Astrocyte of the spinal cord (primary cell): ENCODE measurements around the gene SMAD2.
A peak's percentile ranks its signal among the peaks of the same experiment; 100 is the strongest.

Source experiments
- DNase-seq: peaks from one replicate; pipeline ENCODE4 v3.0.0; 2011; ENCODE audit warnings: low read depth, low spot score
- H3K4me3 ChIP-seq: 2 replicates; pipeline ENCODE4 v1.5.1; 2011; ENCODE audit warnings: low read depth, mild to moderate bottlenecking, low read length, moderate library complexity
- CTCF ChIP-seq: IDR thresholded peaks from 2 replicates; pipeline ENCODE4 v1.5.1; 2012; ENCODE audit warnings: low read depth, mild to moderate bottlenecking, low read length, inconsistent platforms
- in situ Hi-C: cut with HindIII; loops from 2 replicates; pipeline ENCODE4 v1.10.0; 2017; ENCODE audit warnings: low sequenced_read_pairs

SMAD2 gene

GRCh38 chr18:47930199-47930930 is at the start of gene SMAD2:
TSS of gene SMAD2 (minus strand) at chr18:47930659. CDS start at chr18:47896756, 33,903 bp downstream.
- peak; percentile 71 for DNase-seq
- in situ Hi-C loops: no loop called here
- peak within 1 kb of the TSS; percentile 83 for H3K4me3 ChIP-seq
- TF ChIP-seq CTCF: no peak

GRCh38 chr18:47979611-47980200 is 49.2 kb upstream of the SMAD2 start:
- no peak for DNase-seq
- in situ Hi-C loops: no loop called here
- TF ChIP-seq CTCF: no peak
- no peak overlapping the region for H3K4me3 ChIP-seq

GRCh38 chr18:47978603-47979002 is 48.1 kb upstream of the SMAD2 start:
- in situ Hi-C loops: no loop called here
- no peak overlapping the region for H3K4me3 ChIP-seq
- DNase-seq: no peak
- TF ChIP-seq CTCF: no peak

- no peak for TF ChIP-seq CTCF
- DNase-seq: no peak
- H3K4me3 ChIP-seq: no peak overlapping the region
- in situ Hi-C loops: no loop called here
Measured at GRCh38 chr18:47978141-47978540, 47.7 kb upstream of the SMAD2 start.

GRCh38 chr18:47975701-47976100 is 45.2 kb upstream of the SMAD2 start:
- in situ Hi-C loops: no loop called here
- TF ChIP-seq CTCF: no peak
- DNase-seq: no peak
- no peak overlapping the region for H3K4me3 ChIP-seq

- H3K4me3 ChIP-seq: no peak overlapping the region
- TF ChIP-seq CTCF: no peak
- in situ Hi-C loops: no loop called here
Measured at GRCh38 chr18:47975105-47975504, 44.6 kb upstream of the SMAD2 start.

More at GRCh38 chr18:47975105-47975504, 44.6 kb upstream of the SMAD2 start:
- DNase-seq: no peak
